ENCODE data around the gene ACTC1. TPM values are rescaled to one million over a fixed set of nuclear protein-coding genes. Genes with fewer than 3 reads are reported as not detected.

The ACTC1 gene
- total RNA-seq, 1 experiment from 2014 or later, result not detected

- in situ Hi-C loops (cut with HindIII; ENCODE audit: low pct_unique_long_range_greater_than_20kb, low sequenced_read_pairs) (no loop called here), intact Hi-C loops (cut with micrococcal nuclease; ENCODE audit: unreplicated experiment) (no loop called here)
- CTCF ChIA-PET, result no interaction called here
- TF ChIP-seq SIN3A (IDR thresholded peaks at IDR 0.05; ENCODE audit: borderline replicate concordance, insufficient read depth, low read depth, low read length), result no peak
- TF ChIP-seq POLR2AphosphoS5 (IDR thresholded peaks at IDR 0.05; ENCODE audit: low read depth, low read length), result no peak
- no peak for TF ChIP-seq REST (IDR thresholded peaks at IDR 0.05; ENCODE audit: insufficient read depth in 1 of 2, low read depth in 2 of 2, low read length in 1 of 2)
- TF ChIP-seq CTCF (IDR thresholded peaks at IDR 0.05), result no peak
- TF ChIP-seq TCF7L2 (IDR thresholded peaks at IDR 0.05; ENCODE audit: low read depth, low read length), result no peak
- H3K4me3 ChIP-seq (ENCODE audit: low read depth in 2 of 2, low read length in 2 of 2), result no peak overlapping the region
- H3K9me3 ChIP-seq (ENCODE audit: control insufficient read depth, insufficient read depth, low read depth, low read length), result no peaks in the 10 kb centered on the region
- no peaks in the 10 kb centered on the region for H3K36me3 ChIP-seq (ENCODE audit: control insufficient read depth, insufficient read depth, low read length)
- no peak for ATAC-seq
- no peaks in the 10 kb centered on the region for H3K4me1 ChIP-seq (ENCODE audit: control insufficient read depth, insufficient read depth, low read length)
- POLR2A ChIA-PET, result no interaction called here
- H3K27me3 ChIP-seq (ENCODE audit: control insufficient read depth, insufficient read depth, low read length), result peaks cover 7% of the 10 kb centered on the region; the same call in 1 of the 2 replicates
- no TSS peak for BruUV-seq (replicated peaks)
- H3K27ac ChIP-seq (ENCODE audit: low read length), result no peak overlapping the region
- DNase-seq (ENCODE audit: low read depth, low spot score), result no peak
These were observed 9.1 kb downstream of the ACTC1 start for GRCh38 chr15:34786206-34786605.

GRCh38 chr15:34783991-34784390 is 11.4 kb downstream of the ACTC1 start:
- no peak for ATAC-seq
- no peak for TF ChIP-seq POLR2AphosphoS5 (IDR thresholded peaks at IDR 0.05; ENCODE audit: low read depth, low read length)
- TF ChIP-seq CTCF (IDR thresholded peaks at IDR 0.05), result no peak
- H3K4me1 ChIP-seq (ENCODE audit: control insufficient read depth, insufficient read depth, low read length), result no peaks in the 10 kb centered on the region
- in situ Hi-C loops (cut with HindIII; ENCODE audit: low pct_unique_long_range_greater_than_20kb, low sequenced_read_pairs), result no loop called here
- H3K36me3 ChIP-seq (ENCODE audit: control insufficient read depth, insufficient read depth, low read length), result no peaks in the 10 kb centered on the region
- POLR2A ChIA-PET, result no interaction called here
- no TSS peak for BruUV-seq (replicated peaks)
- no peaks in the 10 kb centered on the region for H3K9me3 ChIP-seq (ENCODE audit: control insufficient read depth, insufficient read depth, low read depth, low read length)
- intact Hi-C loops (cut with micrococcal nuclease; ENCODE audit: unreplicated experiment), result no loop called here
- CTCF ChIA-PET, result no interaction called here
- H3K27me3 ChIP-seq (ENCODE audit: control insufficient read depth, insufficient read depth, low read length), result 0 out of 2 replicates have a peak, but pooled peaks cover 1% of the 10 kb centered on the region
- DNase-seq (ENCODE audit: low read depth, low spot score), result no peak
- no peak overlapping the region for H3K27ac ChIP-seq (ENCODE audit: low read length)
- H3K4me3 ChIP-seq (ENCODE audit: low read depth in 2 of 2, low read length in 2 of 2), result no peak overlapping the region

- ATAC-seq (no peak), DNase-seq (ENCODE audit: low read depth, low spot score) (no peak)
- no peaks in the 10 kb centered on the region for H3K4me1 ChIP-seq (ENCODE audit: control insufficient read depth, insufficient read depth, low read length)
- ChIA-PET CTCF (no interaction called here), POLR2A (no interaction called here)
- no peaks in the 10 kb centered on the region for H3K9me3 ChIP-seq (ENCODE audit: control insufficient read depth, insufficient read depth, low read depth, low read length)
- no peaks in the 10 kb centered on the region for H3K27me3 ChIP-seq (ENCODE audit: control insufficient read depth, insufficient read depth, low read length)
- intact Hi-C loops (cut with micrococcal nuclease; ENCODE audit: unreplicated experiment) (no loop called here), in situ Hi-C loops (cut with HindIII; ENCODE audit: low pct_unique_long_range_greater_than_20kb, low sequenced_read_pairs) (no loop called here)
- no peak overlapping the region for H3K4me3 ChIP-seq (ENCODE audit: low read depth in 2 of 2, low read length in 2 of 2)
- no peak overlapping the region for H3K27ac ChIP-seq (ENCODE audit: low read length)
- no TSS peak for BruUV-seq (replicated peaks)
- H3K36me3 ChIP-seq (ENCODE audit: control insufficient read depth, insufficient read depth, low read length), result no peaks in the 10 kb centered on the region
- TF ChIP-seq TCF7L2 (IDR thresholded peaks at IDR 0.05; ENCODE audit: low read depth, low read length) (no peak), SIN3A (IDR thresholded peaks at IDR 0.05; ENCODE audit: borderline replicate concordance, insufficient read depth, low read depth, low read length) (no peak)
These were observed 11.9 kb downstream of the ACTC1 start for GRCh38 chr15:34783431-34783830.

All from Panc1 (cell line).